ENCODE measurements around the gene BTBD16.

DNA sequence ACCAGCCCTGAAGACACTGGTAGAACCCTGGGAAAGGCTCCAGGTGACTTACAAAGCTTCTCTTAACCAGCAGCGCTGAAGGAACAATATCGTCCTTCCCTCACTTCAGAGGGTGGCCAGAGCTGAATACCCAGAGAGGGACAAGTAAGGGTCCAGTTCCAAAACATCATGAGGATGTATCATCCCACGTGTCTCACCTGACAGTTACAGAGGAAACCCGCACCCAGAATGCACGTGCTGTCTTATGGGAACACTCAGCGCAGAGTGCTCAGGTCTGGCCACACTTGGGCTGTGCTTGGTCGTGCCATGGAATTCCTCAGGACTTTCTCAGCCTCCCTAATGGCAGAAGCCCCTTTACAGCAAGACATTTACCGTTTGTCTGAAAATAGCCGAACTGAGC lies 46.9 kb upstream of the BTBD16 start:
- TF ChIP-seq, protein P1, sequence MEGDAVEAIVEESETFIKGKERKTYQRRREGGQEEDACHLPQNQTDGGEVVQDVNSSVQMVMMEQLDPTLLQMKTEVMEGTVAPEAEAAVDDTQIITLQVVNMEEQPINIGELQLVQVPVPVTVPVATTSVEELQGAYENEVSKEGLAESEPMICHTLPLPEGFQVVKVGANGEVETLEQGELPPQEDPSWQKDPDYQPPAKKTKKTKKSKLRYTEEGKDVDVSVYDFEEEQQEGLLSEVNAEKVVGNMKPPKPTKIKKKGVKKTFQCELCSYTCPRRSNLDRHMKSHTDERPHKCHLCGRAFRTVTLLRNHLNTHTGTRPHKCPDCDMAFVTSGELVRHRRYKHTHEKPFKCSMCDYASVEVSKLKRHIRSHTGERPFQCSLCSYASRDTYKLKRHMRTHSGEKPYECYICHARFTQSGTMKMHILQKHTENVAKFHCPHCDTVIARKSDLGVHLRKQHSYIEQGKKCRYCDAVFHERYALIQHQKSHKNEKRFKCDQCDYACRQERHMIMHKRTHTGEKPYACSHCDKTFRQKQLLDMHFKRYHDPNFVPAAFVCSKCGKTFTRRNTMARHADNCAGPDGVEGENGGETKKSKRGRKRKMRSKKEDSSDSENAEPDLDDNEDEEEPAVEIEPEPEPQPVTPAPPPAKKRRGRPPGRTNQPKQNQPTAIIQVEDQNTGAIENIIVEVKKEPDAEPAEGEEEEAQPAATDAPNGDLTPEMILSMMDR (IDR thresholded peaks at IDR 0.05) = no peak
- no peak for TF ChIP-seq POLR2AphosphoS5 (IDR thresholded peaks at IDR 0.05)
